ENCODE measurements around the gene NTHL1.

NTHL1 gene

GRCh38 chr16:2090777-2091546 is 43.3 kb upstream of the NTHL1 start:
- TF ChIP-seq ZNF8 (CRISPR knock-in tag; IDR thresholded peaks at IDR 0.05) (no peak), TCF4 (CRISPR knock-in tag; IDR thresholded peaks at IDR 0.05; ENCODE audit: borderline replicate concordance) (no peak), ZC3H10 (CRISPR knock-in tag; IDR thresholded peaks at IDR 0.05) (no peak), OSR1 (CRISPR knock-in tag; IDR thresholded peaks at IDR 0.05) (no peak), TOX (CRISPR knock-in tag; IDR thresholded peaks at IDR 0.05; ENCODE audit: borderline replicate concordance) (no peak), ESRRG (CRISPR knock-in tag; IDR thresholded peaks at IDR 0.05) (no peak), PPARA (CRISPR knock-in tag; IDR thresholded peaks at IDR 0.05; ENCODE audit: borderline replicate concordance) (no peak), CSDC2 (CRISPR knock-in tag; IDR thresholded peaks at IDR 0.05) (no peak), ZFP30 (CRISPR knock-in tag; IDR thresholded peaks at IDR 0.05) (no peak), BACH2 (CRISPR knock-in tag; IDR thresholded peaks at IDR 0.05; ENCODE audit: borderline replicate concordance) (no peak)
- TF ChIP-seq, protein P1, sequence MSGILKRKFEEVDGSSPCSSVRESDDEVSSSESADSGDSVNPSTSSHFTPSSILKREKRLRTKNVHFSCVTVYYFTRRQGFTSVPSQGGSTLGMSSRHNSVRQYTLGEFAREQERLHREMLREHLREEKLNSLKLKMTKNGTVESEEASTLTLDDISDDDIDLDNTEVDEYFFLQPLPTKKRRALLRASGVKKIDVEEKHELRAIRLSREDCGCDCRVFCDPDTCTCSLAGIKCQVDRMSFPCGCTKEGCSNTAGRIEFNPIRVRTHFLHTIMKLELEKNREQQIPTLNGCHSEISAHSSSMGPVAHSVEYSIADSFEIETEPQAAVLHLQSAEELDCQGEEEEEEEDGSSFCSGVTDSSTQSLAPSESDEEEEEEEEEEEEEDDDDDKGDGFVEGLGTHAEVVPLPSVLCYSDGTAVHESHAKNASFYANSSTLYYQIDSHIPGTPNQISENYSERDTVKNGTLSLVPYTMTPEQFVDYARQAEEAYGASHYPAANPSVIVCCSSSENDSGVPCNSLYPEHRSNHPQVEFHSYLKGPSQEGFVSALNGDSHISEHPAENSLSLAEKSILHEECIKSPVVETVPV (CRISPR knock-in tag; IDR thresholded peaks at IDR 0.05), result no peak
- TF ChIP-seq, protein P2, sequence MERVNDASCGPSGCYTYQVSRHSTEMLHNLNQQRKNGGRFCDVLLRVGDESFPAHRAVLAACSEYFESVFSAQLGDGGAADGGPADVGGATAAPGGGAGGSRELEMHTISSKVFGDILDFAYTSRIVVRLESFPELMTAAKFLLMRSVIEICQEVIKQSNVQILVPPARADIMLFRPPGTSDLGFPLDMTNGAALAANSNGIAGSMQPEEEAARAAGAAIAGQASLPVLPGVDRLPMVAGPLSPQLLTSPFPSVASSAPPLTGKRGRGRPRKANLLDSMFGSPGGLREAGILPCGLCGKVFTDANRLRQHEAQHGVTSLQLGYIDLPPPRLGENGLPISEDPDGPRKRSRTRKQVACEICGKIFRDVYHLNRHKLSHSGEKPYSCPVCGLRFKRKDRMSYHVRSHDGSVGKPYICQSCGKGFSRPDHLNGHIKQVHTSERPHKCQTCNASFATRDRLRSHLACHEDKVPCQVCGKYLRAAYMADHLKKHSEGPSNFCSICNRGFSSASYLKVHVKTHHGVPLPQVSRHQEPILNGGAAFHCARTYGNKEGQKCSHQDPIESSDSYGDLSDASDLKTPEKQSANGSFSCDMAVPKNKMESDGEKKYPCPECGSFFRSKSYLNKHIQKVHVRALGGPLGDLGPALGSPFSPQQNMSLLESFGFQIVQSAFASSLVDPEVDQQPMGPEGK (CRISPR knock-in tag; IDR thresholded peaks at IDR 0.05; ENCODE audit: borderline replicate concordance), result no peak
- ATAC-seq, result no peak

- ATAC-seq, result no peak
Measured at GRCh38 chr16:2090481-2090776, 42.8 kb upstream of the NTHL1 start.

More at GRCh38 chr16:2090481-2090776, 42.8 kb upstream of the NTHL1 start:
- TF ChIP-seq ESRRG (CRISPR knock-in tag; IDR thresholded peaks at IDR 0.05) (no peak), ZFP30 (CRISPR knock-in tag; IDR thresholded peaks at IDR 0.05) (no peak), CREB5 (CRISPR knock-in tag; IDR thresholded peaks at IDR 0.05; ENCODE audit: low read depth) (no peak), OSR1 (CRISPR knock-in tag; IDR thresholded peaks at IDR 0.05) (no peak), ZFP3 (CRISPR knock-in tag; IDR thresholded peaks at IDR 0.05) (no peak), SNAI2 (CRISPR knock-in tag; IDR thresholded peaks at IDR 0.05) (no peak), TCF4 (CRISPR knock-in tag; IDR thresholded peaks at IDR 0.05; ENCODE audit: borderline replicate concordance) (no peak), PPARA (CRISPR knock-in tag; IDR thresholded peaks at IDR 0.05; ENCODE audit: borderline replicate concordance) (no peak), ZNF565 (CRISPR knock-in tag; conservative IDR thresholded peaks at IDR 0.05; ENCODE audit: low read depth) (no peak), ARNTL (CRISPR knock-in tag; IDR thresholded peaks at IDR 0.05; ENCODE audit: borderline replicate concordance, low read depth) (no peak), ZNF70 (CRISPR knock-in tag; IDR thresholded peaks at IDR 0.05) (no peak), ZC3H10 (CRISPR knock-in tag; IDR thresholded peaks at IDR 0.05) (no peak), ZNF8 (CRISPR knock-in tag; IDR thresholded peaks at IDR 0.05) (no peak), GLIS3 (CRISPR knock-in tag; IDR thresholded peaks at IDR 0.05) (no peak), BACH2 (CRISPR knock-in tag; IDR thresholded peaks at IDR 0.05; ENCODE audit: borderline replicate concordance) (no peak), TOX (CRISPR knock-in tag; IDR thresholded peaks at IDR 0.05; ENCODE audit: borderline replicate concordance) (no peak), RARB (CRISPR knock-in tag; IDR thresholded peaks at IDR 0.05) (no peak)
- TF ChIP-seq, protein P2 (CRISPR knock-in tag; IDR thresholded peaks at IDR 0.05; ENCODE audit: borderline replicate concordance), result no peak
- TF ChIP-seq, protein P1 (CRISPR knock-in tag; IDR thresholded peaks at IDR 0.05), result no peak
- TF ChIP-seq, protein P3, sequence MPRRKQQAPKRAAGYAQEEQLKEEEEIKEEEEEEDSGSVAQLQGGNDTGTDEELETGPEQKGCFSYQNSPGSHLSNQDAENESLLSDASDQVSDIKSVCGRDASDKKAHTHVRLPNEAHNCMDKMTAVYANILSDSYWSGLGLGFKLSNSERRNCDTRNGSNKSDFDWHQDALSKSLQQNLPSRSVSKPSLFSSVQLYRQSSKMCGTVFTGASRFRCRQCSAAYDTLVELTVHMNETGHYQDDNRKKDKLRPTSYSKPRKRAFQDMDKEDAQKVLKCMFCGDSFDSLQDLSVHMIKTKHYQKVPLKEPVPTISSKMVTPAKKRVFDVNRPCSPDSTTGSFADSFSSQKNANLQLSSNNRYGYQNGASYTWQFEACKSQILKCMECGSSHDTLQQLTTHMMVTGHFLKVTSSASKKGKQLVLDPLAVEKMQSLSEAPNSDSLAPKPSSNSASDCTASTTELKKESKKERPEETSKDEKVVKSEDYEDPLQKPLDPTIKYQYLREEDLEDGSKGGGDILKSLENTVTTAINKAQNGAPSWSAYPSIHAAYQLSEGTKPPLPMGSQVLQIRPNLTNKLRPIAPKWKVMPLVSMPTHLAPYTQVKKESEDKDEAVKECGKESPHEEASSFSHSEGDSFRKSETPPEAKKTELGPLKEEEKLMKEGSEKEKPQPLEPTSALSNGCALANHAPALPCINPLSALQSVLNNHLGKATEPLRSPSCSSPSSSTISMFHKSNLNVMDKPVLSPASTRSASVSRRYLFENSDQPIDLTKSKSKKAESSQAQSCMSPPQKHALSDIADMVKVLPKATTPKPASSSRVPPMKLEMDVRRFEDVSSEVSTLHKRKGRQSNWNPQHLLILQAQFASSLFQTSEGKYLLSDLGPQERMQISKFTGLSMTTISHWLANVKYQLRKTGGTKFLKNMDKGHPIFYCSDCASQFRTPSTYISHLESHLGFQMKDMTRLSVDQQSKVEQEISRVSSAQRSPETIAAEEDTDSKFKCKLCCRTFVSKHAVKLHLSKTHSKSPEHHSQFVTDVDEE (CRISPR knock-in tag; IDR thresholded peaks at IDR 0.05), result no peak
